Measurements from ENCODE around the gene ZMYM3.
A peak's percentile ranks its signal among the peaks of the same experiment; 100 is the strongest.
"Not testable (repeated sequence)": the region's sequence is repeated elsewhere in the genome, so short reads cannot be mapped to it uniquely, and the experiment has no call there.

Gene ZMYM3

DNA sequence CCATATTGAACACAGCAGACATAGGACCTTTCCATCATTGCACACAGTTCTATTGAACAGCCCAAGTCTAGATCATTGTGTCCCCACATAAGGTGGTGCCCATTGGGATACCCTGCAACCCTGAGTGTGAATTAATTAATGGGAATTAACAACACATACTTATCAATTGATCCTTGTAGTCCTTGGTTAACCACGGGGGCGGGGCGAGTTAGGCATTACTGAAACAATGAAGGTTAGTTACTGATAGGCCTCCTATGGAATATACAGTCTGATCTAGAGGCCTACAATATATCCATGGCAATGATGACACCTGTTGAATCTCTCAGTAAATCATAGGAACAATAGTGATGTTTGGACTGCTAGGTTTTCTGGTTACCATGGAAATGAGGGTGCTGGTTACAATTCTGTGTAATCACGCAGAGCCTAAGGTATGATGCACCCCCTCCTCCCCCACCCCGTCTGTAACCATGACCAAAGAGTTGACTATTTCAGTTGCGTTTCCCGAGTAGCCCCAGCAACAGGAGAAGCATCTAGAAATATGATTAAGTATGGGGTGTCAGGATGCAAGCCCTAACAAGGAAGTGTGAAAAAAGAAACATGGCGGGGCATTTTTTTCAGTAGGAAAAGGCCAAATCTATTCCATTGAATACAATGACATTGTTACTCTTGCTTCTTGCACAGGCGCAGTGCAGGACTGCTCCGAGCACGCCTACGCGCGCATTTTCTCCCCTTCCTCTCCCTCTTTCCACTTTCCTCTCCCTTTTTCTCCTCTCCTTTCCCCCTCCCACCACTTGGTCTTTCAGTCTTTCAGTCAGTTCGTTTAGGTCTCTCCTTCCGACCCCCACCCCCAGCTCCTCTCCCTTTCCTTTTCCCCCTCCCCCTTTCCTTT, 28.8 kb upstream of the ZMYM3 start:
- peaks cover 16% of the 10 kb centered on the region for H3K9me3 Mint-ChIP-seq
- H3K4me1 Mint-ChIP-seq, result peaks cover 6% of the 10 kb centered on the region
- peak overlapping the region; percentile 99 for H3K4me3 Mint-ChIP-seq
- H3K27ac Mint-ChIP-seq, result peak overlapping the region; percentile 99 to 100 (median 100)
- TF ChIP-seq, protein P1, sequence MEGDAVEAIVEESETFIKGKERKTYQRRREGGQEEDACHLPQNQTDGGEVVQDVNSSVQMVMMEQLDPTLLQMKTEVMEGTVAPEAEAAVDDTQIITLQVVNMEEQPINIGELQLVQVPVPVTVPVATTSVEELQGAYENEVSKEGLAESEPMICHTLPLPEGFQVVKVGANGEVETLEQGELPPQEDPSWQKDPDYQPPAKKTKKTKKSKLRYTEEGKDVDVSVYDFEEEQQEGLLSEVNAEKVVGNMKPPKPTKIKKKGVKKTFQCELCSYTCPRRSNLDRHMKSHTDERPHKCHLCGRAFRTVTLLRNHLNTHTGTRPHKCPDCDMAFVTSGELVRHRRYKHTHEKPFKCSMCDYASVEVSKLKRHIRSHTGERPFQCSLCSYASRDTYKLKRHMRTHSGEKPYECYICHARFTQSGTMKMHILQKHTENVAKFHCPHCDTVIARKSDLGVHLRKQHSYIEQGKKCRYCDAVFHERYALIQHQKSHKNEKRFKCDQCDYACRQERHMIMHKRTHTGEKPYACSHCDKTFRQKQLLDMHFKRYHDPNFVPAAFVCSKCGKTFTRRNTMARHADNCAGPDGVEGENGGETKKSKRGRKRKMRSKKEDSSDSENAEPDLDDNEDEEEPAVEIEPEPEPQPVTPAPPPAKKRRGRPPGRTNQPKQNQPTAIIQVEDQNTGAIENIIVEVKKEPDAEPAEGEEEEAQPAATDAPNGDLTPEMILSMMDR (IDR thresholded peaks at IDR 0.05; ENCODE audit: unreplicated experiment in 3 of 3), result no peak
- H3K27me3 Mint-ChIP-seq (ENCODE audit: low read depth), result no peaks in the 10 kb centered on the region
- H3K36me3 Mint-ChIP-seq (ENCODE audit: low read depth), result peaks cover 31% of the 10 kb centered on the region

DNA sequence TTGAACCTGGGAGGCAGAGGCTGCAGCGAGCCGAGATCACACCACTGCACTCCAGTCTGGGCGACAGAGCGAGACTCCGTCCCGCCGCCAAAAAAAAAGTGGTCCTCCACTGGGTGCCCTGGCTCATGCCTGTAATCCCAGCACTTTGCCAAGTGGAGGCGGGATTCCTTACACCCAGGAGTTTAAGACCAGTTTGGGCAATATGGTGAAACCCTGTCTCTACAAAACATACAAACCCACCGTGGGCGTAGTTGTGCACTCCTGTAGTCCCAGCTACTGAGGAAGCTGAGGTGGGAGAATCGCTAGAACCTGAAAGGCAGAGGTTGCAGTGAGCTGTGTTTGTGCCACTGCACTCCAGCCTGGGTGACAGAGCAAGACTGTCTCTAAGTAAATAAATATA, 27.4 kb upstream of the ZMYM3 start:
- not testable (repeated sequence) for H3K27ac Mint-ChIP-seq; H3K4me1 Mint-ChIP-seq; H3K4me3 Mint-ChIP-seq; H3K27me3 Mint-ChIP-seq (ENCODE audit: low read depth)
- Mint-ChIP-seq H3K36me3 (ENCODE audit: low read depth) (peaks cover 27% of the 10 kb centered on the region), H3K9me3 (peaks cover 16% of the 10 kb centered on the region)

DNA sequence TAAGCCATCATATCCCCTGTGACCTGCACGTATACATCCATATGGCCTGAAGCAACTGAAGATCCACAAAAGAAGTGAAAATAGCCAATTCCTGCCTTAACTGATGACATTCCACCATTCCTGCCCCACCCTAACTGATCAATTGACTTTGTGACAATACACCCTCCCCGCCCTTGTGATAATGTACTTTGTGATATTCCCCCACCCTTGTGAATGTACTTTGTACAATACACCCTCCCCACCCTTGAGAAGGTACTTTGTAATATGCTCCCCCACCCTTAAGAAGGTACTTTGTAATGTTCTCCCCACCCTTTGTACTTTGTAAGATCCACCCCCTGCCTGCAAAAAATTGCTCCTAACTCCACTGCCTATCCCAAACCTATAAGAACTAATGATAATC, 18.4 kb upstream of the ZMYM3 start:
- not testable (repeated sequence) for H3K4me3 Mint-ChIP-seq

DNA sequence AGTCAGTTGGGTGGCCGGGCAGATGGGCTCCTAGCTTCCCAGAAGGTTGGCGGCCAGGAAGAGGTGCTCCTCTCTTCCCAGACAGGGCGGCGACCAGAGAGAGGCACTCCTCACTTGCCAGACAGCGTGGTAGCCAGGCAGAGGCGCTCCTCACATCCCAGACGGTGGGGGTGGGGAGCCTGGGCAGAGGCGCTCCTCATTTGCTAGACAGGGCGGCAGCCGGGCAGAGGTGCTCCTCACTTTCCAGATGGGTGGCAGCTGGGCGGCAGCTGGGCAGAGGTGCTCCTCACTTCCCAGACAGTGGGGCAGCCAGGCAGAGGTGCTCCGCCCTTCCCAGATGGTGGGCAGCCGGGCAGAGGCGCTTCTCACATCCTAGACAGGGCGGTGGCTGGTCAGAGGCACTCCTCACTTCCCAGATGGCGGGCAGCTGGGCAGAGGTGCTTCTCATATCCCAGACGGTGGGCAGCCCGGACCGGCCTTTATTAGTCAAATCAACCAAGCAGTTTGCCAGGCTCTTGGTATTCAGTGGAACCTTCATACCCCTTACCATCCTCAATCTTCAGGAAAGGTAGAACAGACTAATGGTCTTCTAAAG, 16.0 kb upstream of the ZMYM3 start:
- H3K27ac Mint-ChIP-seq, result no peak overlapping the region
- H3K4me3 Mint-ChIP-seq, result no peak overlapping the region
- no peaks in the 10 kb centered on the region for H3K4me1 Mint-ChIP-seq
- H3K27me3 Mint-ChIP-seq (ENCODE audit: low read depth), result no peaks in the 10 kb centered on the region
- peaks cover 18% of the 10 kb centered on the region for H3K9me3 Mint-ChIP-seq
- TF ChIP-seq, protein P1 (IDR thresholded peaks at IDR 0.05; ENCODE audit: unreplicated experiment in 3 of 3), result no peak
- H3K36me3 Mint-ChIP-seq (ENCODE audit: low read depth), result peaks cover 27% of the 10 kb centered on the region

More for the DNA sequence above, 18.4 kb upstream of the ZMYM3 start:
- H3K9me3 Mint-ChIP-seq, result peaks cover 14% of the 10 kb centered on the region
- H3K27me3 Mint-ChIP-seq (ENCODE audit: low read depth); H3K27ac Mint-ChIP-seq; H3K4me1 Mint-ChIP-seq: not testable (repeated sequence)
- peaks cover 24% of the 10 kb centered on the region for H3K36me3 Mint-ChIP-seq (ENCODE audit: low read depth)

DNA sequence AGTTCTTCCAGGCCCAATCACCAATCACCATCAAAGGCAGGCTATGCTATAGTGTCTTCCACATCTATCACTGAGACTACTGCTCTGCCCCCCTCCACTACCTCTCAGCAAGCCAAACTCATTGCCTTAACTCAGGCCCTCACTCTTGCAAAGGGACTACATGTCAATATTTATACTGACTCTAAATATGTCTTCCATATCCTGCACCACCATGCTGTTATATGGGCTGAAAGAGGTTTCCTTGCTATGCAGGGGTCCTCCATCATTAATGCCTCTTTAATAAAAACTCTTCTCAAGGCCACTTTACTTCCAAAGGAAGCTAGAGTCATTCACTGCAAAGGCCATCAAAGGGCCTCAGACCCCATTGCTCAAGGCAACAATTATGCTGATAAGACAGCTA, 14.7 kb upstream of the ZMYM3 start:
- H3K27ac Mint-ChIP-seq; H3K4me1 Mint-ChIP-seq; H3K4me3 Mint-ChIP-seq; H3K27me3 Mint-ChIP-seq (ENCODE audit: low read depth): not testable (repeated sequence)
- Mint-ChIP-seq H3K9me3 (peaks cover 22% of the 10 kb centered on the region), H3K36me3 (ENCODE audit: low read depth) (peaks cover 21% of the 10 kb centered on the region)

DNA sequence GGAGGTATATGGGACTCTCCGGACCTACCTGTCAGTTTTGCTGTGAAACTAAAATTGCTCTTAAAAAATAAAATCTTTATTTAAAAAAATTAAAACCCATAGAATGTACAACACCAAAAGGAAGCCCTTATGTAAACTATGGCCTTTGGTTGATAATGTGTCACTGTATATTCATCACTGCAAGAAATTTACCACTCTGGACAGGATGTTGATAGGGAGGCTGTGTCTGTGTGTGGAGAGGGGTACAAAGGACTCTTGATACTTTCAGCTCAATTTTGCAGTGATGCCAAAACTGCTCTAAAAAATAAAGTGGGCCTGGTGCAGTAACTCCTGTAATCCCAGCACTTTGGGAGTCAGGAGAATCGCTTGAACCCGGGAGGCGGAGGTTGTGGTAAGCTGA, 2.9 kb upstream of the ZMYM3 start:
- TF ChIP-seq, protein P1 (IDR thresholded peaks at IDR 0.05; ENCODE audit: unreplicated experiment in 3 of 3), result no peak
- H3K27me3 Mint-ChIP-seq (ENCODE audit: low read depth), result no peaks in the 10 kb centered on the region
- H3K4me3 Mint-ChIP-seq, result no peak overlapping the region
- no peaks in the 10 kb centered on the region for H3K4me1 Mint-ChIP-seq
- peak overlapping the region in 2 of 3 experiments; percentile 40 to 75 for H3K27ac Mint-ChIP-seq
- H3K36me3 Mint-ChIP-seq (ENCODE audit: low read depth), result no peaks in the 10 kb centered on the region
- H3K9me3 Mint-ChIP-seq, result peaks cover 4% of the 10 kb centered on the region

DNA sequence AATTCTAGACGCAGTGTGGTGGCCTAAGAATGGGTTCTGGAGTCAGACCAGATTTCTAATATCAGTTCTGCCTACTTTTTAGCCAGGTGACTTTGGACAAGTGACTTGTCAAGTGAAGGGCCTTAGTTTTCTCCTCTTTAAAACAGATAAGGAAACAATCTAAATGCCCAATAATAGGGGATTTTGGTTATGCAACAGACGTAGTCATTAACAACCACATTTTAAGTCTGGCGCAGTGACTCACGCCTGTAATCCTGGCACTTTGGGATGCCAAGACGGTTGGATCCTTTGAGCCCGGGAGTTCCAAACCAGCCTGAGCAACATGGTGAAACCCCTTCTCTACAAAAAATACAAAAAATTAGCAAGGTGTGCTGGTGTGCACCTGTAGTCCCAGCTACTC, 2.1 kb upstream of the ZMYM3 start:
- Mint-ChIP-seq H3K4me3 (peak overlapping the region; percentile 86 to 98 (median 96)), H3K27me3 (ENCODE audit: low read depth) (peaks cover 2% of the 10 kb centered on the region), H3K4me1 (peaks cover 3% of the 10 kb centered on the region), H3K9me3 (peaks cover 4% of the 10 kb centered on the region), H3K36me3 (ENCODE audit: low read depth) (peaks cover 3% of the 10 kb centered on the region), H3K27ac (peak overlapping the region; percentile 95 to 100 (median 98))
- TF ChIP-seq, protein P1 (IDR thresholded peaks at IDR 0.05; ENCODE audit: unreplicated experiment in 3 of 3), result no peak

Measured in nephron (organoid).